Smooth muscle cell (in vitro differentiated cells): Measurements from ENCODE around the gene DAW1. TPM values are rescaled to one million over a fixed set of nuclear protein-coding genes. Genes with fewer than 3 reads are reported as not detected.
"Not testable (repeated sequence)": the region's sequence is repeated elsewhere in the genome, so short reads cannot be mapped to it uniquely, and the experiment has no call there.

ENCODE experiments used
- DNase-seq: peaks from one replicate; lab custom pipeline; 2025; ENCODE audit not compliant: unreplicated experiment; lab: John Stamatoyannopoulos, UW
- H2AFZ ChIP-seq: fragments of 200-600 bp; sonication (generic); 2 replicates; pipeline ENCODE4 v1.6.0; 2016; ENCODE audit warnings: antibody characterized with exemption, low read depth, mild to moderate bottlenecking
- H3F3A ChIP-seq: fragments of 200-600 bp; sonication (generic); 2 replicates; pipeline ENCODE4 v1.6.0; 2017; ENCODE audit warnings: antibody characterized with exemption, low read depth
- H3K27ac ChIP-seq: fragments of 200-600 bp; sonication (generic); 2 replicates; pipeline ENCODE4 v1.5.1; 2016; ENCODE audit warnings: low read depth, mild to moderate bottlenecking
- H3K27me3 ChIP-seq: fragments of 200-600 bp; sonication (generic); 2 replicates; pipeline ENCODE4 v1.6.1; 2016; ENCODE audit warnings: low read depth, mild to moderate bottlenecking
- H3K36me3 ChIP-seq: fragments of 200-600 bp; sonication (generic); 2 replicates; pipeline ENCODE4 v1.5.1; 2016; ENCODE audit warnings: low read depth
- H3K4me1 ChIP-seq: fragments of 200-600 bp; sonication (generic); 2 replicates; pipeline ENCODE4 v1.5.1; 2016; ENCODE audit warnings: low read depth
- H3K4me2 ChIP-seq: fragments of 200-600 bp; sonication (generic); 2 replicates; pipeline ENCODE4 v1.6.0; 2016; ENCODE audit warnings: mild to moderate bottlenecking
- H3K4me3 ChIP-seq: fragments of 200-600 bp; sonication (generic); 2 replicates; pipeline ENCODE4 v1.5.1; 2016; ENCODE audit warnings: mild to moderate bottlenecking
- H3K79me2 ChIP-seq: fragments of 200-600 bp; sonication (generic); 2 replicates; pipeline ENCODE4 v1.6.0; 2016; ENCODE audit warnings: low read depth, mild to moderate bottlenecking
- H3K9ac ChIP-seq: fragments of 200-600 bp; sonication (generic); 2 replicates; pipeline ENCODE4 v1.6.0; 2016; ENCODE audit warnings: low read depth
- H3K9me3 ChIP-seq: fragments of 200-600 bp; sonication (generic); replicated peaks from 2 replicates; pipeline ENCODE4 v1.5.1; 2016; ENCODE audit warnings: low read depth
- H4K20me1 ChIP-seq: fragments of 200-600 bp; sonication (generic); 2 replicates; pipeline ENCODE4 v1.6.0; 2016; ENCODE audit warnings: low read depth
- CTCF ChIP-seq: fragments of 200-600 bp; sonication (generic); IDR thresholded peaks from 2 replicates; pipeline ENCODE4 v1.5.1; 2017; ENCODE audit warnings: borderline replicate concordance, mild to moderate bottlenecking, antibody characterized with exemption; ENCODE audit not compliant: insufficient read depth, poor library complexity, severe bottlenecking
- WGBS: methylation state at CpG from one replicate; pipeline ENCODE4 v1.1.7; 2016; ENCODE audit warnings: low lambda C conversion rate; 5-methylcytosine and 5-hydroxymethylcytosine counted together
- polyA plus RNA-seq: library from polyadenylated mRNA; unstranded; fragments of >200 nt; fragmentation: Nextera tagmentation; extraction: Ambion mirVana; gene quantifications from 2 replicates; pipeline ENCODE4 v1.2.1, GENCODE V29; 2016
- total RNA-seq: library from RNA; depleted of rRNA; stranded (reverse); fragments of >200 nt; gene quantifications from 2 replicates; pipeline ENCODE4 v1.2.3, GENCODE V29; 2014

Gene DAW1
- total and polyA plus RNA-seq, 2 experiments from 2014 or later = not detected

- Histone ChIP-seq H3K36me3 (no peaks in the 10 kb centered on the region), H3K4me1 (no peaks in the 10 kb centered on the region), H3K4me3 (no peak overlapping the region), H3K79me2 (no peaks in the 10 kb centered on the region), H3K9ac (no peak overlapping the region), H3K27ac (no peak overlapping the region), H3F3A (no peaks in the 10 kb centered on the region), H4K20me1 (no peaks in the 10 kb centered on the region), H3K4me2 (no peak overlapping the region), H2AFZ (no peak overlapping the region), H3K27me3 (no peaks in the 10 kb centered on the region), H3K9me3 (no peaks in the 10 kb centered on the region)
- no peak for TF ChIP-seq CTCF
- no peak for DNase-seq
- 91% methylated on average over 5 of the region's 5 CpGs for WGBS
These were observed 36.3 kb upstream of the DAW1 start for GRCh38 chr2:227834916-227835650.

DNA sequence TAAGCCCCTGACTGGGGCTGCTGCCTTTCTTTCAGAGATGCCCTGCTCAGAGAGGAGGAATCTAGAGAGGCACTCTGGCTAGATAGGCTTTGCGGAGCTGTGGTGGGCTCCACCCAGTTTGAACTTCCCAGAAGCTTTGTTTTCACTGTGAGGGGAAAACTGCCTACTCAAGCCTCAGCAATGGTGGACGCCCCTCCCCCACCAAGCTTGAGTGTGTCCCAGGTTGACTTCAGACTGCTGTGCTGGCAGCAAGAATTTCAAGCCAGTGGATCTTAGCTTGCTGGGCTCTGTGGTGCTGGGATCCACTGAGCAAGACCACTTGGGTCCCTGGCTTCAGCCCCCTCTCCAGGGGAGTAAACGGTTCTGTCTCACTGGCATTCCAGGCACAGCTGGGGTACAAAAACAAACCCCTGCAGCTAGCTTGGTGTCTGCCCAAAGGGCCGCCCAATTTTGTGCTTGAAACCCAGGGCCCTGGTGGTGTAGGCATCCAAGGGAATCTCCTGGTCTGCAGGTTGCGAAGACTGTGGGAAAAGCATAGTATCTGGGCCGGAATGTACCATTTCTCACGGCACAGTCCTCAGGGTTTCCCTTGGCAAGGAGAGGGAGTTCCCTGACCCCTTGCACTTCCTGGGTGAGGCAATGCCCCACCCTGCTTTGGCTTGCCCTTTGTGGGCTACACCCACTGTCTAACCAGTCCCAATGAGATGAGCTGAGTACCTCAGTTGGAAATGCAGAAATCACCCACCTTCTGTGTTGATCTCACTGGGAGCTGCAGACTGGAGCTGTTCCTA lies 31.9 kb upstream of the DAW1 start:
- H3K27ac ChIP-seq = not testable (repeated sequence)

GRCh38 chr2:227846831-227847230 lies 24.6 kb upstream of the DAW1 start:
- H2AFZ ChIP-seq = no peak overlapping the region
- H3K9ac ChIP-seq = no peak overlapping the region
- no peaks in the 10 kb centered on the region for H3F3A ChIP-seq
- WGBS = 97% methylated on average over 1 of the region's 1 CpG
- no peaks in the 10 kb centered on the region for H3K4me1 ChIP-seq
- no peak overlapping the region for H3K27ac ChIP-seq
- H3K4me3 ChIP-seq = no peak overlapping the region
- no peaks in the 10 kb centered on the region for H3K27me3 ChIP-seq
- H3K79me2 ChIP-seq = no peaks in the 10 kb centered on the region
- no peak for DNase-seq
- H4K20me1 ChIP-seq = no peaks in the 10 kb centered on the region
- H3K36me3 ChIP-seq = no peaks in the 10 kb centered on the region
- H3K4me2 ChIP-seq = no peak overlapping the region
- H3K9me3 ChIP-seq = no peaks in the 10 kb centered on the region
- TF ChIP-seq CTCF = no peak

More for the DNA sequence above, 31.9 kb upstream of the DAW1 start:
- not testable (repeated sequence) for H3F3A ChIP-seq, H3K9me3 ChIP-seq, H4K20me1 ChIP-seq, H3K79me2 ChIP-seq, H3K27me3 ChIP-seq, H3K4me3 ChIP-seq, DNase-seq, H3K4me2 ChIP-seq, H2AFZ ChIP-seq, H3K4me1 ChIP-seq, H3K9ac ChIP-seq, H3K36me3 ChIP-seq
- 80% methylated on average over 7 of the region's 7 CpGs for WGBS

DNA sequence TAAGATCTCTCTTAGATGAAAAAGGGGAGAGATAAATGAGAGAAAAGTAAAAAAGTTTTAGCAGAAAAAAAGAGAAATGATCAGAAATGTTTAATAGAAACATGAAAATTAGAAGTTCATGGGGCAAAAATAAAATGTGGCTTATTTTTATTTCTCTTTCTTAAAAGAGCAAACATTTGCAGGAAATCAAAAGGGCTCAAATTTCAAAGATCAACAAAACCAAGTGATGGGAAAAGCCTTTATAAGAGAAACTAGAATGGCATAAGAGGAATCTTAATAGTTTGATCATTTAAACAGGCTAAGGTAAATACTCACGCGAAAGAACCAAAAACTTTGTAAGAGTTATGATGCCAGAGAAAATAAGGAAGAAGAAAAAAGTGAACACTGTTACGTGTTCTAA lies 23.3 kb upstream of the DAW1 start:
- DNase-seq = no peak
- Histone ChIP-seq H3K27ac (no peak overlapping the region), H2AFZ (peak overlapping the region; percentile 51)

More for the DNA sequence above, 23.3 kb upstream of the DAW1 start:
- no peaks in the 10 kb centered on the region for H4K20me1 ChIP-seq
- H3K4me2 ChIP-seq = peak overlapping the region; percentile 37
- H3K27me3 ChIP-seq = no peaks in the 10 kb centered on the region
- H3K36me3 ChIP-seq = no peaks in the 10 kb centered on the region
- no peaks in the 10 kb centered on the region for H3F3A ChIP-seq
- no peaks in the 10 kb centered on the region for H3K9me3 ChIP-seq
- TF ChIP-seq CTCF = no peak
- no peak overlapping the region for H3K4me3 ChIP-seq
- H3K79me2 ChIP-seq = no peaks in the 10 kb centered on the region
- no peaks in the 10 kb centered on the region for H3K4me1 ChIP-seq
- no peak overlapping the region for H3K9ac ChIP-seq
- WGBS = 78% methylated on average over 3 of the region's 3 CpGs
